K562 (cell line): ENCODE measurements around the gene RNF224. TPM values are rescaled to one million over a fixed set of nuclear protein-coding genes. Genes with fewer than 3 reads are reported as not detected.
"Not testable (repeated sequence)": the region's sequence is repeated elsewhere in the genome, so short reads cannot be mapped to it uniquely, and the experiment has no call there.

ENCODE experiments used
- ATAC-seq: fragments of 200-7000 bp; cut with Tn5 transposase; 3 replicates; pipeline ENCODE4 v1.9.1; 2020; ENCODE audit warnings: moderate library complexity
- BruUV-seq: library from RNA; stranded (reverse); fragments of 400-500 nt; replicated peaks from 2 replicates; lab custom pipeline; 2021; lab: Mats Ljungman, UMichigan
- CTCF ChIA-PET: fragments of 300-600 bp; formaldehyde crosslinking; extraction: SDS; loops from one replicate; lab custom pipeline; 2021; ENCODE audit warnings: low intra/inter-chr PET ratio; lab: Yijun Ruan, JAX
- POLR2A ChIA-PET: fragments of 300-600, 350-650 bp; sonication (Branson Sonifier 250); formaldehyde crosslinking; extraction: SDS; loops from one replicate; lab custom pipeline; 2021; ENCODE audit warnings: antibody characterized with exemption, inconsistent platforms; lab: Yijun Ruan, JAX
- DNase-seq, 4 experiments: peaks; one replicate each; pipeline versions ENCODE4 v3.0.0 to v3.0.0-alpha.2; 2011 to 2018; ENCODE audit warnings: low spot score in 3 of 4, mixed read lengths in 3 of 4; ENCODE audit errors: extremely low read depth in 1 of 4
- FAIRE-seq: peaks from 2 replicates; lab custom pipeline; 2011; peaks lifted over from hg19 to GRCh38; lab: Jason Lieb, UNC
- H2AFZ ChIP-seq: 2 replicates; pipeline ENCODE4 v1.6.0; 2011; ENCODE audit warnings: low read depth, low read length, control low read depth, inconsistent platforms
- H3K27ac ChIP-seq: fragments of 200-600 bp; 3 replicates; pipeline ENCODE4 v1.8.0; 2011; ENCODE audit warnings: low read depth, mild to moderate bottlenecking, control low read depth, inconsistent platforms, low read length, moderate library complexity, mixed read lengths; ENCODE audit errors: extremely low read depth
- H3K27me3 ChIP-seq, 2 experiments: fragments of 300-600 bp in 1 of 2; 2 replicates in 1 of 2; 3 replicates in 1 of 2; pipeline versions ENCODE4 v1.6.0 to v1.8.0; 2011; ENCODE audit warnings: inconsistent platforms in 2 of 2, low read length in 2 of 2, mild to moderate bottlenecking in 1 of 2, mixed read lengths in 1 of 2, moderate library complexity in 1 of 2; ENCODE audit not compliant: control insufficient read depth in 2 of 2, insufficient read depth in 2 of 2
- H3K36me3 ChIP-seq: fragments of 300-600 bp; 3 replicates; pipeline ENCODE4 v1.8.0; 2011; ENCODE audit warnings: mild to moderate bottlenecking, low read length, inconsistent platforms; ENCODE audit not compliant: control insufficient read depth, insufficient read depth
- H3K4me1 ChIP-seq, 2 experiments: fragments of 200-600 bp in 1 of 2; replicated peaks in 1 of 2; 2 replicates in 1 of 2; 3 replicates in 1 of 2; pipeline versions ENCODE4 v1.5.1 to v1.8.0; 2011; ENCODE audit warnings: inconsistent platforms in 2 of 2, low read length in 2 of 2, mild to moderate bottlenecking in 1 of 2, mixed read lengths in 1 of 2, moderate library complexity in 1 of 2; ENCODE audit not compliant: control insufficient read depth in 2 of 2, insufficient read depth in 2 of 2
- H3K4me2 ChIP-seq: 2 replicates; pipeline ENCODE4 v1.6.1; 2011; ENCODE audit warnings: low read length, control low read depth, inconsistent platforms, mixed read lengths; ENCODE audit not compliant: insufficient read depth
- H3K4me3 ChIP-seq: fragments of 200-600 bp; sonication (generic), shearing (Covaris generic); 2 replicates; pipeline ENCODE4 v1.5.1; 2016; ENCODE audit warnings: control low read depth, inconsistent platforms
- H3K79me2 ChIP-seq: fragments of 200-600 bp; 3 replicates; pipeline ENCODE4 v1.8.0; 2011; ENCODE audit warnings: low read length, inconsistent platforms; ENCODE audit not compliant: control insufficient read depth, insufficient read depth
- H3K9ac ChIP-seq, 2 experiments: 2 replicates each; pipeline versions ENCODE4 v1.6.0 to v1.6.1; 2011; ENCODE audit warnings: low read depth in 2 of 2, low read length in 2 of 2, control low read depth in 1 of 2, inconsistent platforms in 1 of 2, mild to moderate bottlenecking in 1 of 2, mixed read lengths in 1 of 2; ENCODE audit not compliant: insufficient read depth in 1 of 2
- H3K9me1 ChIP-seq: one replicate; pipeline ENCODE4 v1.6.0; 2011; ENCODE audit warnings: inconsistent platforms, mild to moderate bottlenecking, low read length, moderate library complexity; ENCODE audit not compliant: control insufficient read depth, insufficient read depth
- H3K9me3 ChIP-seq: replicated peaks from 2 replicates; pipeline ENCODE4 v1.5.1; 2011; ENCODE audit warnings: low read depth, low read length, inconsistent platforms; ENCODE audit not compliant: control insufficient read depth, insufficient read depth
- H4K20me1 ChIP-seq: replicated peaks from 2 replicates; pipeline ENCODE4 v1.6.1; 2011; ENCODE audit warnings: low read length, inconsistent platforms, mixed read lengths; ENCODE audit not compliant: control insufficient read depth, insufficient read depth
- CREB1 ChIP-seq, 2 experiments: sonication (generic) in 1 of 2; formaldehyde crosslinking in 1 of 2; IDR thresholded peaks; 2 replicates each; pipeline versions ENCODE4 v1.6.1 to v1.8.0; 2012 to 2022; ENCODE audit warnings: inconsistent platforms in 1 of 2, mild to moderate bottlenecking in 1 of 2, missing genetic modification reagents in 1 of 2, moderate library complexity in 1 of 2
- CTCF ChIP-seq, 3 experiments: IDR thresholded peaks in 2 of 3; conservative IDR thresholded peaks in 1 of 3; 2 replicates each; pipeline ENCODE4 v1.5.1; 2011 to 2012; ENCODE audit warnings: low read length in 3 of 3, mild to moderate bottlenecking in 3 of 3, control low read depth in 2 of 3, improper control_type of control experiment in 1 of 3, inconsistent platforms in 1 of 3, low read depth in 1 of 3, mixed read lengths in 1 of 3, moderate library complexity in 1 of 3; ENCODE audit not compliant: insufficient read depth in 2 of 3
- RAD21 ChIP-seq, 2 experiments: fragments of 250-450 bp in 1 of 2; fragments of 450-650 bp in 1 of 2; sonication (Bioruptor Pico) in 1 of 2; formaldehyde crosslinking in 1 of 2; IDR thresholded peaks in 1 of 2; conservative IDR thresholded peaks in 1 of 2; 2 replicates each; pipeline versions ENCODE4 v1.4.0 to v1.8.0; 2020 to 2022; ENCODE audit warnings: mild to moderate bottlenecking in 2 of 2, moderate library complexity in 1 of 2
- ZBTB33 ChIP-seq: sonication (generic); formaldehyde crosslinking; IDR thresholded peaks from 2 replicates; pipeline ENCODE4 v1.8.1; 2023; ENCODE audit warnings: mild to moderate bottlenecking, missing genetic modification reagents
- WGBS: fragments of 100-300 bp; shearing (Covaris generic); methylation state at CpG from one replicate; pipeline ENCODE4 v1.1.6; 2016; ENCODE audit warnings: low coverage, mixed read lengths; ENCODE audit not compliant: insufficient coverage; ENCODE audit errors: missing lambda C conversion rate; 5-methylcytosine and 5-hydroxymethylcytosine counted together
- in situ Hi-C: fragments of 300-500 bp; cut with MboI; formaldehyde crosslinking; loops from 4 replicates; pipeline ENCODE4 v1.15.0; 2018; ENCODE audit warnings: inconsistent platforms, mixed read lengths
- intact Hi-C: fragments of 100-400 bp; cut with micrococcal nuclease; formaldehyde crosslinking; loops from 2 replicates; pipeline ENCODE4 v1.14.2; 2022
- polyA plus RNA-seq, 8 experiments: library from polyadenylated mRNA; depleted of rRNA in 4 of 8; stranded (reverse) in 5 of 8; unstranded in 3 of 8; fragments of >200 nt; fragmentation: Nextera tagmentation in 2 of 8; fragmentation: Illumina TruSeq in 1 of 8; extraction: Ambion mirVana in 2 of 8; extraction: Trizol in 1 of 8; gene quantifications; 2 replicates each; pipeline versions ENCODE4 v1.2.1 to v1.2.3, GENCODE V29; 2011 to 2014; ENCODE audit warnings: inconsistent platforms in 1 of 8, missing spikeins in 1 of 8
- total RNA-seq, 7 experiments: library from RNA; depleted of rRNA in 6 of 7; stranded (reverse); fragments of >200 nt in 6 of 7; fragmentation: Illumina TruSeq in 2 of 7; extraction: Trizol in 2 of 7; gene quantifications; 2 replicates each; pipeline versions ENCODE4 v1.2.1 to v1.2.3, GENCODE V29; 2011 to 2021; ENCODE audit warnings: low replicate concordance in 1 of 7
- TF ChIP-seq, protein P1 (sequence below), 2 experiments: fragments of 450-650 bp; formaldehyde crosslinking in 1 of 2; IDR thresholded peaks; 2 replicates each; pipeline versions ENCODE4 v1.4.0 to v1.6.1; 2014 to 2020; ENCODE audit warnings: mild to moderate bottlenecking in 2 of 2, borderline replicate concordance in 1 of 2, low read depth in 1 of 2

RNF224 gene
- total and polyA plus RNA-seq, 9 of the 15 experiments (the other 6 are each of a cell fraction or from before 2014, with no cell fraction given): not detected

GRCh38 chr9:137262173-137262908 is 35.0 kb downstream of the RNF224 start:
- H3K4me2 ChIP-seq; H3K9me3 ChIP-seq; H4K20me1 ChIP-seq; H3K27ac ChIP-seq; intact Hi-C loops; H3K9me1 ChIP-seq; H2AFZ ChIP-seq; H3K4me3 ChIP-seq; BruUV-seq; H3K79me2 ChIP-seq; H3K9ac ChIP-seq; in situ Hi-C loops; CTCF ChIA-PET; H3K27me3 ChIP-seq; TF ChIP-seq CREB1 (IDR thresholded peaks at IDR 0.05): not testable (repeated sequence)
- peak; percentile 35 for FAIRE-seq
- peak in 1 of 4 experiments; percentile 54 for DNase-seq
- Histone ChIP-seq H3K36me3 (peaks cover 66% of the 10 kb centered on the region; the same call in 2 of the 3 replicates), H3K4me1 (peaks cover 0 to 31% of the 10 kb centered on the region in 2 experiments; a peak in 2 of 5 replicates)
- 27% methylated on average over 14 of the region's 15 CpGs for WGBS
- POLR2A ChIA-PET: interaction anchor here (0.6 to 2.4 kb wide), 8 partner anchors 15 to 427 kb away, joined by 3 to 13 read pairs (median 3); partner anchors contain the start of genes TOR4A and TUBB4B
- peak; percentile 72 for ATAC-seq
- peak; percentile 33 to 59 (median 42); a peak in 5 of 6 replicates for TF ChIP-seq CTCF (IDR thresholded peaks at IDR 0.05 in 2 of 3, conservative IDR thresholded peaks at IDR 0.05 in 1 of 3; ENCODE audit: insufficient read depth in 2 of 3, low read depth in 1 of 3, low read length in 3 of 3)
- TF ChIP-seq, protein P1, sequence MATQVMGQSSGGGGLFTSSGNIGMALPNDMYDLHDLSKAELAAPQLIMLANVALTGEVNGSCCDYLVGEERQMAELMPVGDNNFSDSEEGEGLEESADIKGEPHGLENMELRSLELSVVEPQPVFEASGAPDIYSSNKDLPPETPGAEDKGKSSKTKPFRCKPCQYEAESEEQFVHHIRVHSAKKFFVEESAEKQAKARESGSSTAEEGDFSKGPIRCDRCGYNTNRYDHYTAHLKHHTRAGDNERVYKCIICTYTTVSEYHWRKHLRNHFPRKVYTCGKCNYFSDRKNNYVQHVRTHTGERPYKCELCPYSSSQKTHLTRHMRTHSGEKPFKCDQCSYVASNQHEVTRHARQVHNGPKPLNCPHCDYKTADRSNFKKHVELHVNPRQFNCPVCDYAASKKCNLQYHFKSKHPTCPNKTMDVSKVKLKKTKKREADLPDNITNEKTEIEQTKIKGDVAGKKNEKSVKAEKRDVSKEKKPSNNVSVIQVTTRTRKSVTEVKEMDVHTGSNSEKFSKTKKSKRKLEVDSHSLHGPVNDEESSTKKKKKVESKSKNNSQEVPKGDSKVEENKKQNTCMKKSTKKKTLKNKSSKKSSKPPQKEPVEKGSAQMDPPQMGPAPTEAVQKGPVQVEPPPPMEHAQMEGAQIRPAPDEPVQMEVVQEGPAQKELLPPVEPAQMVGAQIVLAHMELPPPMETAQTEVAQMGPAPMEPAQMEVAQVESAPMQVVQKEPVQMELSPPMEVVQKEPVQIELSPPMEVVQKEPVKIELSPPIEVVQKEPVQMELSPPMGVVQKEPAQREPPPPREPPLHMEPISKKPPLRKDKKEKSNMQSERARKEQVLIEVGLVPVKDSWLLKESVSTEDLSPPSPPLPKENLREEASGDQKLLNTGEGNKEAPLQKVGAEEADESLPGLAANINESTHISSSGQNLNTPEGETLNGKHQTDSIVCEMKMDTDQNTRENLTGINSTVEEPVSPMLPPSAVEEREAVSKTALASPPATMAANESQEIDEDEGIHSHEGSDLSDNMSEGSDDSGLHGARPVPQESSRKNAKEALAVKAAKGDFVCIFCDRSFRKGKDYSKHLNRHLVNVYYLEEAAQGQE (IDR thresholded peaks at IDR 0.05; ENCODE audit: borderline replicate concordance): peak; percentile 37; the same call in 1 of the 2 replicates
- TF ChIP-seq, protein P1 (CRISPR knock-in tag; IDR thresholded peaks at IDR 0.05; ENCODE audit: low read depth): not testable (repeated sequence)
- peak; percentile 75 for TF ChIP-seq ZBTB33 (CRISPR knock-in tag)
- TF ChIP-seq CREB1 (CRISPR knock-in tag; IDR thresholded peaks at IDR 0.05): 0 out of 2 replicates have a peak, but pooled peaks have one; percentile 34
- peak; percentile 29 to 58; a peak in 3 of 4 replicates for TF ChIP-seq RAD21 (CRISPR knock-in tag; conservative IDR thresholded peaks at IDR 0.05 in 1 of 2, IDR thresholded peaks at IDR 0.05 in 1 of 2)
